NCI-H187 treated with DMSO at 0.1 percent for 48 hours (cell line): ENCODE results near the gene SLC9A9.
"Not testable (repeated sequence)": the region's sequence is repeated elsewhere in the genome, so short reads cannot be mapped to it uniquely, and the experiment has no call there.

ENCODE experiments used
- DNase-seq: peaks from one replicate; lab custom pipeline; 2025; lab: John Stamatoyannopoulos, UW

Gene SLC9A9

DNA sequence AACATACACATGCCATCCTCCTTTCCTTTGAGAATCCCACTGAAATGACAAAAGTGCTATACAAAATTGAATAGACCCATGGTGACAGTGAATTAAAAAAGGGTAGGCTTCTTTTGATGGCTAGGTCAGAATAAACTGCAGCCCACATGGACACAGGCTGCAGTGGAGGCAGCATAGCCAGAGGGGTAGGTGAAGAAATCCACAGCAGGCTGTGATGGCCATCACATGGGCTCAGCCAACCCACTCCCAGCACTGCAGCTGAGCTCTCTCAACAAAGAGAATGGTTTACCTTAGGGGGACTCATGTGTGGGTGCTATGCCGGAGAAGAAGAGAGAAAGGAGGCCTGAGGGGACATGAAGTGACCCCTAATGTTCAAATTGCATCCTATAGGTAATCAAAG, 397.6 kb downstream of the SLC9A9 start:
- DNase-seq = no peak

DNA sequence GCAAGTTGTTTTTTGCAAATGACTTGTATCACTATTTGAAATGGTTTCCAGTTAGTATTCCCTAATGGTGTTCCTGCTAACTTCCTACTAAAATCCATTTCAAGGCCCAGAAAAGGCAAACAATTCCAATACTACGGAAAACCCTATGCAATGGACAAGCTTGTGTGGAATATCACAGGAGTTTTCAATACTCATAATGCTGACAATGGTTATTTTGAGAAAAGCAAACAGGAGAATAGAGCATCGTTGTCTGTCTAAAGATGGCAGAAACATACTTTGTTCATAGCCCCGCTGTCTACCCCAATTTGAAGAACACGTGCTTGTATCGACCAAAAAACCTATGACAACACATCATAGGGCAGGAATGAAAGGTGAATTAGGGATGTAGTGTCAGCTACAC, 400.8 kb downstream of the SLC9A9 start:
- DNase-seq = no peak

DNA sequence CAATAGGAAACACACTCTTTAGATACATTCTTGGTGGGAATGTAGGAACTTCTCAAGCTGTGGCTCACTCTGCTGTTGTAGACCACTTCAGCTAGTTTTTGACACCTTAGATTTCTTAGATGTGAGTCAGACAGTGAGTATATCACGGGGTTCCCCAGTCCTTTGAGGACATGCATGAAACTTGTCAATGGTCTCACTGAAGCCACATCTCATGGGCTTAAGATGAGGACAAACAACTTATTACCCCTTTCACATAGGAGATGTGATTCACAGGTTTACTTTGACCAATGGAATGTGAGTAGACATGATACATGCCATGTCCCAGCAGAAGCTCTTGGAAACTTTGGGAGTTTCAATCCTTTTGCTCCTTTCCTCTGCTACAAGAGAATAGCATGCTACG, 403.1 kb downstream of the SLC9A9 start:
- no peak for DNase-seq

DNA sequence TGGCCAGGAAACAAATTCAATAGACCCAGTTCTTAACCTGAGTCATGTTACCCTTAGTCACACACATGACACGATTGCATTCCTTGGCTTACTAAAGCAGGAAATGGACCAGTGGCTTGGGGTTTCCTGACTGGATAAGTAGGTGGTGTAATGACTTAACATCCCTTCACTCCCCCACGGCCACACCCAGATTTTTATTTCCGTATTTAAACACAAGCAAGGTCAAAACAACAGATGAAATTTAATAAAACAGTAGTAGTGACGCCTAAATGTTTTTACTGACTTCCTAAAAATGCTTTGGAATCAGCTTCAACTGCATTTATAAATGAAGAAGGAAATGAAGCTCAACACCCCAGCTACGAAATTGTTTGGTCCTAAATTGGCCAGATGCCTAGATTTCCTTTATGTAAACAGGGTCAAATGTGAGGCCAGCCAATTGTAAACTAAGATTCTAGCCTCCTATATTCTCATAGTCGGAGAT, 404.4 kb downstream of the SLC9A9 start:
- no peak for DNase-seq

DNA sequence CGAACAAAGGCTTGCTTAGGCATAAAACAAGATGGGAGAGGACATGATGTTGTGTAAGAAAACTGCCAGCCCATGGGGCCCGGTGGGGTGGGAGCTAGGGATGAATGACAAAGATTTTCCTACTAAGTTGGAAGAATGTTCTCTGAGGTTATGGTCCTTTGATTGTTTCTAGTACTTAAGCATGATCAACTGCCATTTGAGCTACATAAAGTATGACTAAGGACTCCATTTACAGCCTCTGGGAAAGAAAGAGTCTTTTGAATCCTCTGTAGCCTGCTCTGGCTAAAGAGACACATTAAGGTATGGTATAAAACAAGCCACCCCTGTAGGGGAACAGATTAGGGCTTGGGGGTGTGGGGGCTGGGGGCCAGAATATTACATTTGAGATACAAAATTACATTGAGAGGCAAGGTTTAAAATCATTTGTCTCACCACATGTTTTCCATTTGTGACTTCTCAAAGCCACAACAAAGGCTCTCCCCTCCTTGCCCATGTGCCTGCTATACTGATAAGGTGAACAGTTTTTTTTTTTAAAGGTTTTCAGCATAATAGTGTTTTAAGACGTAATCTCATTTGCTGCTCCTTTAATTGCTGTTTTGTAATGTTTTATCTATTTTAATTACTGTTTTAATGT, 405.3 kb downstream of the SLC9A9 start:
- no peak for DNase-seq

DNA sequence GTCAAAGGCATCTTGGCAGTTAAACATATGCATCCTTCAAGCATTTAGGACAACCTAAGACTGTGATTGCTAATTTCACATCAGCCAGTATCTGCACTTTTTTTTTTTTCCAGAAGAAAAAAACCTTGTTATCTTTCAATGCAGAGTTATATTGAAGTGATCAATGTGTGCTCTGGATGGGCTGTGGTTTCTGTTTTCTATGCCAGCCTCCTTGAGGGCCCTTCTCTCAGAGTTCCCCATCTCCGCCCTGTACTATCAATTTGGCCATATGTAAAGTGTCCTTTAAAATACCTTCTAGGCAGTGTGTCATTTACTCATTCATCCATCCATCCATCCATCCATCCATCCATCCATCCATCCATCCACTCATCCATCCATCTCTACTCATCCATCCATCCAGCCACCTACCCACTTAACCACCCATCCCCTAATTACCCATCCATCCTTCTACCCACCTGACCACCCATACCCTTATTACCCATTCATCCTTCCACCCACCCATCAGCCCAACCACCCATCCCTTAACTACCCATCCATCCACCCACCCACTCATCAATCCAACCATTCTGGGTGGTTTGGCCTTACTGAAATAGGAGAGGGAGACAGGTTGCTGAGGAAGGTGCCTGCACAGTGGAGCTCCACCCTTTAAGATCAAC, 406.6 kb downstream of the SLC9A9 start:
- no peak for DNase-seq

DNA sequence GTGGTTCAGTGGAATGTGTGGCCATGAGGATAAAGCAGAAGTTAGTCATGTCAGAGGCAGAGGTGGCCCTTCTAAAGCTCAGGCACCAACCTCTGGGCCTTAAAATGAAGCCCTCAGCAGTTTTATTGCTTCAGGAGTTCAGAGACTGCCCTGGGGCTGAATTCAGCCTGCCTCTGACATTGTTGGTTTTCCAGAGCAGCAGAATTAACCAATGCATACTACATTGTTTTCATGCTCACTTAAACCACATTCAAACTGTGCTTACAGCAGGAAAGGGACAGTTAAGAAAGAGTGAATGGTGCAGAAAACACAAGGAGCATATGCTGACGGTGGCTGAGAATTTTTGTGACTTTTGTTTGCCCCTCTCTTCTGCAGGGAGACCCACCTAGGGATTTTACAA, 408.5 kb downstream of the SLC9A9 start:
- DNase-seq = no peak

DNA sequence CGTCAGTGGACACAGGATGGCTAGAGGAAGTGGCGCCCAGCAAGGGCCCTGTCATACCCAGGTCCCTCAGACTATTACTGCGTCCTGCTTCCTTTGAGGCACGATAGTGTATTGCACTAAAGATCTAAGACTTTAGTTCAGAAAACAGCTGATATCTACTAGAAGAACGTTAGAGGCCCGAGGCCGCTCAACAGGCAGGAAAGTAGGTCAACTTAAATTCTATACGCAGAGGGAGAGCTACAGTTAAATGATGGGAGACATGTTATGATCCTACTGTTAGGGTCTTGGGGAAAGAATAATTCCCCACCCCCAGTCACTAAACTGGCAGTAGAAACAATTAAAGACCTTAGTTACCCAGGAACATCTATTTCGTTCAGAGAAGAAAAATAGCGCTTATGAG, 410.9 kb downstream of the SLC9A9 start:
- no peak for DNase-seq

DNA sequence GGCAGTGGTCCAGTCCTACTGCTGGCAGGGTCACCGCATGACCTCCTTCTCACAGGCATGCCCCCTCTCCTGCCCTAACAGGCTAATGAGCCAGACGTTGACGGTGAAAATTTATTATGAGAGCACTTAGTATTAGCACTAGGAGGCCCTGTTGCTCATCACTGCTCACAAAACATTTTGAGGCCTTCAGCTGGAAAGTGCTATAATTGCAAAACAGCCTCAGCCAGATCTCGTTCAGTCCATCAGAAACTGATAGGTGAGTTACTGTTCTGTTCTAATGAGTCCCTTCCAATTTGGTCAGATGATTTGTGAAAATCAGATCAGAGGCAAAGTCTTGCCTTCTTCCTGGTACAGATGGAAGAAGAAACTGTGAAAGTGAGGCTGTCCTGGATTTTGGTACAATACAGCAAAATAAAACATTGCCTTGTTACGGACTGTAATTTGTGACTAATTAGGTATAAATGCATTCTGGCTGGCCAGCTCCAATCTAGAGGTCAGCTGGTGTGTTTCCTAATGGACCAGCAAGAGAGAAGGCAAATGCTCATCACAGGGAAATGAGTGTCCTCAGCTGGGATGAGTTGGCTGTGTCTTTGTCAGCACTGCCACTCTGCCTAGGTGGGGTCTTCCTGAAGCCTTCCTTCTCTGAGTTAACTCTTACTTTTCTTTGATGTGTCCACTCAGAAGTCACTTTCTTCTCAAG, 411.9 kb downstream of the SLC9A9 start:
- DNase-seq = no peak

DNA sequence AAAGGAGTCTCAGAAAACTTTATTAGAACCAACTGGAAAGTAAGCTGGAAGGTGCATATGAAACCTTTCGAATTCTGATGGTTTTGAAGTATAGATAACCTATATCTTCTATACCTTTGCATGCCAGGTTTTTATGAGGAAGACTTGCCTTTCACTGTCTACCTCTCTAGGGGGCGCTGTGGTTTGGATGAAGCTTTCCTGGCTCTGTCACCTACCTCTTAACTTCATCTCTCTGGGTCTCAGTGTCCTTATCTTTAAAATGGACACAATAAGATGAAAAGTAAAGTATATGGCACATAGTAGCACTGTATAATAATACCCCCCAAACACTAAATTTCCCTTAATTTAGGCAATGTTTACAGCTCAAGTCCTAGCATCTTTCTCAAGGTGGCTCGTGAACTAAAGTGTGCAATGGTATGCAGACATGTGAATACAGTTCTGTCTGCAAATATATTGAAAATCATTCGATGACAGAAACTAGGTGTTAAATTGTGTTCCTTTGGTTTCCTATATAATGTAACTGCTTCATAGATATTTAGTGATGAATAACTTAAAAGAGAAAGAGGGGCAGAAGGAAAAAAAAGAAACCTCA, 414.4 kb downstream of the SLC9A9 start:
- no peak for DNase-seq

DNA sequence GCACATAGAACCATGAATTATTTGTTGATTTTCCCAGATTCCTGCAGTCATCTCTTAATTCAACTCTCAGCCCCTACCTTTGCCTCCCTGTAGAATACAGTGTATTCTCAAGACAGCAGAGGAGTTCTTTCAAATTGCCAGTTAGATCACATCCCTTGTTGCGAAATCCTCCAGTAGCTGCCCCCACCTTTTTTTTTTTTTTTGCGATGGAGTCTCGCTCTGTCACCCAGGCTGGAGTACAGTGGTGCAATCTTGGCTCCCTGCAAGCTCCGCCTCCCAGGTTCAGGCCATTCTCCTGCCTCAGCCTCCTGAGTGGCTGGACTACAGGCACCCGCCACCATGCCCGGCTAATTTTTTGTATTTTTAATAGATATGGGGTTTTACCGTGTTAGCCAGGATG, 417.0 kb downstream of the SLC9A9 start:
- not testable (repeated sequence) for DNase-seq

DNA sequence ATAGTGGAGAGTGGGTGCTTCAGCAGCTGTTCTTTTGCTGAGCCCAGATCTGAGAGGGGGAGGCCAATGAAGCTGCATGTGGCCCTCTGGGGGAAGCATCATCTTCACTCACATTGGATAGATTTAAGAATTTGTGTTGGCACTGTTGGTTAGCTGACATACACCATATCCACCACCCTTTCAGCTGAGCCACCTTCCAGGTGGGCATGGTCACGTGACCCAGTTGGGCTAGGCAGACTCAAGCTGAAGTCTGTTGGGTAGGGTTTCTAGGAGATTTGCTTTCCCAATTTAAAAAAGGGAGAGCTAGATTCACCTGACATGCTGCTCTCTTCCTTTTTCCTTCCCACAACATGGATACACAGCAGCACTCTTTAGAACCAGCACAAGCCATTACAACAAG, 417.7 kb downstream of the SLC9A9 start:
- DNase-seq = no peak

DNA sequence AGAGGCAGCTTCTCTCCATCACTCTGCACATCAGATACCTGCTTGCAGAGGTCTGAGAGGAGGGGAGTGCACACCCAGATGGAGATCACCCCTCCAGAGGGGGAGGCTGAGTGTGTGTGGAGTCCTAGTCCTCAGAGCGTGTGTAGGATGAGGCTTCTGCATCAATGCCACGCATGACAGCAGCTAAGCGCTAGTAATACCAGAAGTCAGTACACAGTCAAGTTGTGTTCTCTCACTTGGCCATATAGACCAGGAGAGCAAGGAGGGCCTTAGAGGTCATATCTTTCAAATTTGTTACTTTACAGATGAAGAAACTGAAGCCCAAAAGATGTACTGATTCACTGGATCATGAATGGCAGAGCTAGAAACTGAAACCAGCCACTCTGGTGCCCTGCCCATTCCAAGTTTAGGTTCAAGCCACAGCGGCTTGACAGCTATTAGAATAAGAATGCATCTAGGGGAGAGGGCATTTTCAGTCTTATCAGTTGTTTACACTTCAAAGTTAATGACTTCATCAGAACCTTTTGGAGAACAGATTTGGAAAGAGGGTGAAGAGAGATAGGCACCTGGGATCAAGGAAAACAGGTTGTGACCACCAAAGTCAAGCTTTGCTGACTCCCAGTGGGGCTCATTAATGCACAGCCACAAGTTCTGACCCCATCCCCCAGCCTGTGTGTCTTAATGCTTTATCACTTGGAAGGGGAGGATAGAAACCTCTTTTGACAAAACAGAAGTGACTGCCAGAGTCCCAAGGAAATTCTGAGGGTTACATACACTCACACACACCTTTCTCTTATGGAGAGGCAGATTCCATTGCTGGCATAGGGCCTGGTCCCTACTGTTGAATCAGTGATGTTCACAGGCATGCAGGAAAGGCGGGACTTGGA, 418.4 kb downstream of the SLC9A9 start:
- no peak for DNase-seq

DNA sequence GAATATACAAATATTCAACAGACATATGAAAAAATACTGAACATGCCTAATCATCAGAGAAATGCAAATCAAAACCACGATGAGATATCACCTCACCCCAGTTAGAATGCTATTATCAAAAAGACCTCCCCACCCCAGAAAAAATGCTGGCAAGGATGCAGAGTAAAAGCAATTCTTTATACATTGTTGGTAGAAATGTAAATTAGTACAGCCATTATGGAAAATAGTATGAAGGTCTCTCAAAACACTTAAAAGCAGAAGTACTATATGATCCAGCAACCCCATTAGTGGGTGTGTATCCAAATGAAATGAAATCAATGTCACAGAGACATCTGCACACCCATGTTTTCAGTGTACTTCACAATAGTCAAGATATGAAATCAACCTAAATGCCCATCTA, 420.0 kb downstream of the SLC9A9 start:
- DNase-seq = no peak

DNA sequence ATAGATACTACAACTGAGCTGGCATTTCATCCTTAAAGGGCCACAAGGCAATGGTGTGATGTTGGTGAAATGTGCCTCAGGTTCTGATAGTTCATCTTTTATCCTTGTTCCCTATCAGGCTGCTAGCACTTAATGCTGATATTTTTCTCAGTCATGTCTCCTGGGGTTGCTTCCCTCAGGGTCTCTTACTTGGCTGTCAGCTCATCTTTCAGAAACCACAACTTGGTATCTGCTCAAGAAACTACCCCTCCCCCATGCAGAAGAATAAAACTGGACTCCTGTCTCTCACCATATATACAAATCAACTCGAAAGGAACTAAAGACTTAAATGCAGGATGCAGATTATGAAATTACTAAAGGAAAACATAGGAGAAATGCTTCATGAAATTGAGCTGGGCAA, 420.6 kb downstream of the SLC9A9 start:
- DNase-seq = no peak

DNA sequence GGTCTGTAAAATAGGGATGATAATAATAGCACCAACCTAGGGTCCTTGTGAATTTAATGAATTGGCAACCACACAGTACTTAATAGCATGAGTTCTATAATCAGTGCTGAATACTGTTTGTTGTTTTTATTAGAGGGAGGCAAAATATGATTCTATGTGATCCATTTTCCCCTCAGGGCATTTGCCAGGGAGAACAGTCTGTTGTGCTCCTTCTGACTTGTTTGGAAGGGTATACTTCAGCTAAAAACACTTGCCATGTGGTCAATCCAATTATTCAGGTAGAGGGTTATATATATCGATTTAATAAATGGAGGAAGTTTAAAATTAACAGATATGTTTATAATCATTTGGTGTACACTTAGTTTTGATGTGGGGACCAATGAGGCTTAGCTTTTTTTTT, 423.4 kb downstream of the SLC9A9 start:
- no peak for DNase-seq

DNA sequence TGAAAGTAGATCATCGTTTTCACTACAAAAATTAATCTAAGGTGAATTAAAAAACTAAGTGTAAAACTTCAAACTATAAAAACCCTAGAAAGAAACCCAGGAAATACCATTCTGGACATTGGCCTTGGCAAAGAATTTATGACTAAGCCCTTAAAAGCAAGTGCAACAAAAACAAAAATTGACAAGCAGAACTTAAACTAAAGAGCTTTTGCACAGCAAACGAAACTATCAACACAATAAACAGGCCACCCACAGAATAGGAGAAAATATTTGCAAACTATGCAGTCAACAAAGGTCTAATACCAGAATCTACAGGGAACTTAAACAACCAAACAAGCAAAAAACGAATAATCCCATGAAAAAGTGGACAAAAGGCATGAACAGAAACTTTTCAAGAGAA, 426.7 kb downstream of the SLC9A9 start:
- DNase-seq = no peak

DNA sequence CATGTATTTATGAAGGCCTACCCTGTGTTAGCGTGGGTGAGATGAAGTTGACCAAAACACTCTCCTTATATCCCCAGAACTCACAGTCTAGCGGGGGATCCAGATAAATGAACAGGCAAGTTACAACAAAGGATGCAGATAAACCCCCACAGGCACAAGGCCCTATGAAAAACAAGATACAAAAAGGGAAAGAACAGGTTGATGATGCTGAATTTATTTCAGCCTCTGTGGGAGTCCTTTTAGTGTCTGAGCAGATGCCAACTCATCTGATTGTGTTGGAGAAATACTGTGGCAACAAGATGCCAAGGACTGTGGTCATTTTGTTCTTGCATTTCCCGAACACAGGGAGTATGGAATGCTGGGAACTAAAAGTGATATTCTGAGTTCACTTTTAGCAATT, 428.7 kb downstream of the SLC9A9 start:
- DNase-seq = no peak

DNA sequence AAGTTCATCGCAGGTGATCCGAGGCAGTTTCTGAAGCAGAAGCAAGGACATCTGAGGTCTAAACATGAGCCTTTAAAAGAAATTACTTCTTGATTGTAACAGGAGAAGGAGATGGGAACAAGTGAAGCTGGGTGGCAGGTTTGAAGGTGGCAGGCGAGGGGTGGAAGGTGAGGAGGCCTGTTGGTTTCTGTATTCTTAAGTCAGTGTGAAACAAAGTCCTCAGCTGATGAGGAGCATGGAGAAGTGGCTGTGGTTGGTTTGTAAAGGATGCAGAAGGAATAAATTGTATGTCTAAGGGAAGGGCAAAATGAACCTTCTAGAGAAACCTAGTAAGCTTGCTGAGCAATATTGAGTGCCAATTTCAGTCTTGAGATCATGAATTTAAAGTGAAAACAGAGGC, 429.9 kb downstream of the SLC9A9 start:
- no peak for DNase-seq

DNA sequence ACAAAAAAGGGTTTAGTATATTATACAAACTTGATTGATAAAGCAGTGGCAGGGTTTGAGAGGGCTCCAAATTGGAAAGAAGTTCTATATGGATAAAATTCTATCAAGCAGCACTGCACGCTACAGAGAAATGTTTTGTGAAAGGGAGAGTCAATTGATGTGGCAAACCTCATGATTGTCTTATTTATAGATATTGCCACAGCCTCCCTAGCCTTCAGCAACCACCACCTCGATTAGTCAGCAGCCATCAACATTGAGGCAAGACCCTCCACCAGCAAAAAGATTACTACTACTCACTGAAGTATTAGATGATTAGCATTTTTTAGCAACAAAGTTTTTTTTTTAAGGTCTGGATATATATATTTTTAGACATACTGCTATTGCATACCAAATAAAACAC, 432.0 kb downstream of the SLC9A9 start:
- DNase-seq = no peak

DNA sequence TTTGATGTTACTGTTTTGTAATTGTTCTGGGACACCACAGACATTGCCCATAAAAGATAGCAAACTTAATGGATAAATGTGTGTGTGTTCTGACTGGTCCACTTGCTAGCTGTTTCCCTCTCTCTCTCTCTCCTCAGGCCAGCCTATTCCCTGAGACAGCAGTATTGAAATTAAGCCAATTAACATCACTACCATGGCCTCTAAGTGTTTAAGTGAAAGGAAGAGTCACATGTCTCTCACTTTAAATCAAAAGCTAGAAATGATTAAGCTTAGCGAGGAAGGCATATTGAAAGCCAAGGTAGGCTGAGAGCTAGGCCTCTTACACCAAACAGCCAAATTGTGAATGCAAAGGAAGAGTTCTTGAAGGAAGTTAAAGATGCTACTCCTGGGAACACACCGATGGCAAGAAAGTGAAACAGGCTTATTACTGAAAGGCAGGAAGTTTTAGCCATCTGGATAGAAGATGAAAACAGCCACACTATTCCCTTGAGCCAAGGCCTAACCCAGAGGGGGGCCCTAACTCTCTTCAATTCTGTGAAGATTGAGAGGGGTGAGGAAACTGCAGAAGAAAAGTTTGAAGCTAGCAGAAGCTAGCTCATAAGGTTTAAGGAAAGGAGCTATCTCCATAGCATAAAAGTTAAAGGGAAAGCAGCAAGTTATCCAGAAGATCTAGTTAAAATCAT, 433.6 kb downstream of the SLC9A9 start:
- no peak for DNase-seq
